ENCODE results near the gene TMOD3.
A peak's percentile ranks its signal among the peaks of the same experiment; 100 is the strongest.

TMOD3 gene

DNA sequence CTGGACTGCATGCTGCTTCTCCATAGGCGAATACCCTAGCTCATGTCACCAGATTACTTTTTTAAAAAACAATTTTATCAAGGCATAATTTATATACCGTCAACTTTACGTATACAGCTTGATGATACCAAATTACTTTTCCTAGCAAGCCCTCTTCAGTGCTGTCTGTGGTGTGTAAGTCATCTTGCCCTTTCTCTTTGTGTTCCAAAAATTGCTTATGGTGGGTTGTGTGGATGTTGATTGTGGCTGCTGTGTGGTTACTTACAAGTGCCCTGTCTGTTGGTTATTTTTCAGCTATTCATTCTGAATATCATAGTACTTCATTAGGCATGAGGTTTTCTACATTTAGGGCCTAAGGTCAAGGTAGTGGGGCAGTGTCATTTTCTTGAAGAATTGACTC lies 12.8 kb downstream of the TMOD3 start:
- H3K4me1 Mint-ChIP-seq (ENCODE audit: low read depth), result peaks cover 63% of the 10 kb centered on the region
- H3K36me3 Mint-ChIP-seq (ENCODE audit: low read depth), result peaks cover 3% of the 10 kb centered on the region
- H3K27me3 Mint-ChIP-seq (ENCODE audit: low read depth), result no peaks in the 10 kb centered on the region
- no peak overlapping the region for H3K27ac Mint-ChIP-seq
- no peaks in the 10 kb centered on the region for H3K9me3 Mint-ChIP-seq
- H3K4me3 Mint-ChIP-seq, result no peak overlapping the region

DNA sequence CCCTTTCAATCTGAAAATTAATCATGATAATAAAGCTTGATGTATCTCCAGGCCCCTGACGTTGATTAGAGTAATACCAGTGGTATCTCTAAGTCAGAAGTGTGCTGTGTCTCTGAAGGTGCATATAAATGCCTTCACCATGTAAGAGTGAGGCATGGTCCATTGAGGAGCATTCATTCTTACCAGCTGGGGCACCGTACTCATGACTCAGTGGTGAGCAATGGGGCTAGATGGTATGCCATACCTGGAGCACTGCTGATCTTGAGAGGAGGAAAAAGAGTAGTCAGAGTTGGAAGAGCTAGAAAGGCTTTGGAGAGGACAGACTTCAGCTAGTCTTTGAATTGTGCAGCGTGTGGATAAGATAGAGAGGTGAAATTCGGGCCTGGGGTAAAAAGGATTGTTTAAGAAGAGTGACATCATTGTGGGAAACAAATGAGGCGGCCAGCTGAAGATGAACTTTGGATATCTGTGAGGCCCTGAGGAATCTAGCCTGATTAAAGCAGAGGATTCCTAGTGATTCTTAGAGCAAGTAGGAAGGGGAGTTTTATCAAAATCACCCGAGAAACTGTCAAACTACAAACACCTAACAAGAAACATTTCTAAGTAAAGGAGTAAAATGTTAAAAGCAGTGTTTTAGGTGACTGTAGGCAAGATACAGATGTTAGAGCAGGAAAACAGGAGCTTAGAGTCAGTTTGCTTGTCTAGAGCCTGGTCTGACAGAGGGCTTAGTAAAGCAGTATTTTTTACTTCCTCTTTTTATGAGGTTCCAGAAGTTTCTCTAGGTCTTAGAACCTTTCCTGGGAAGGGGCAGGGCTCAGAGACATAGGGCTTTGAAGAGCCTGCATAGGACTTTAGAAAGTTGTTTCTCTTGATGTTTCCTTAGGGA lies 13.6 kb downstream of the TMOD3 start:
- Mint-ChIP-seq H3K9me3 (no peaks in the 10 kb centered on the region), H3K27ac (no peak overlapping the region), H3K4me1 (ENCODE audit: low read depth) (peaks cover 56% of the 10 kb centered on the region), H3K4me3 (no peak overlapping the region), H3K36me3 (ENCODE audit: low read depth) (peaks cover 3% of the 10 kb centered on the region), H3K27me3 (ENCODE audit: low read depth) (no peaks in the 10 kb centered on the region)

DNA sequence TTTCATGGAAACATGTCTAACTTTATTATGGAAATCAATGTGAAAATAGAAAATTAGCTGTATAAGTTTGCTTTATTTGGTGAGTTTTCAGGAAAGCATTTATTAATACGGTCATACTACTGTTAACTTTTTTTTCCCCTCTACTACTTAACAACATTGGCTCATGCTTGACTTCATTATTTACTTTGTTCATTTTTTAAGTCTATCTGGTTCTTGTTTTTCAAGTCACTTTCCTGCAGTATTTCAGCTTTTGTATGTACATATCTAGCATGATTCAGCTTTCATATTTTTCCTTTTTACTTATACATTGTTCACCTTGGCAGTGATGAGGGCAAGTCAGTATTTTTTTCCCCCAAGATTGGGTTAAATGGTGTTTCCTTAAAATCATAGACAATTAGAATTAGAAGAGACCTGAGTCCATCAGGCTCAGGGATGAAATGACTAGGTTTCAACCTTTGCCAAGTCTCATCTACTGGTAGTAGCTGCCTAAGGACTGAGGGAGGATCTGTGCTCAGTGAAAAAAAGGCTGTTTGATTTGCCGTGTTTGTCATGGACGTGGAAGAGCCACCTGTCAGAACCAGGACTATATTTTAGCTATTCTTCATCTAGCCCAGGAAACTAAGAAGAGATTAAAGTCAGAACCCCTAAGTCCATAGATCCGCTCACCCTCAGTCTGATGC lies 15.4 kb downstream of the TMOD3 start:
- Mint-ChIP-seq H3K4me3 (no peak overlapping the region), H3K27me3 (ENCODE audit: low read depth) (no peaks in the 10 kb centered on the region), H3K4me1 (ENCODE audit: low read depth) (peaks cover 54% of the 10 kb centered on the region), H3K36me3 (ENCODE audit: low read depth) (peaks cover 3% of the 10 kb centered on the region), H3K27ac (no peak overlapping the region), H3K9me3 (no peaks in the 10 kb centered on the region)

DNA sequence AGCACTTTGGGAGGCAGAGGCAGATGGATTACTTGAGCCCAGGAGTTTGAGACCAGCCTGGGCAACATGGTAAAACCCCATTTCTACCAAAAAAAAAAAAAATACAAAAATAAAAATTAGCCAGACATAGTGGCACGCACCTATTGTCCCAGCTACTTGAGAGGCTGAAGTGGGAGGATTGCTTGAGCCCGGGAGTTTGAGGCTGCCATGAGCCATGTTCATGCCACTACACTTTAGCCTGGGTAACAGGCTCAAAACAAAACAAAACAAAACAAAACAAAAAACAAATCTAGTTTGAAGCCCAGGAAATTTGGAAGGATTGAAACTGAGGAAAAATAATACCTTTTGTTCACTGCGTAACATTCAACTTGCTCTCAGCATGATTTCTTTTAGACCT lies 16.6 kb downstream of the TMOD3 start:
- Mint-ChIP-seq H3K27me3 (ENCODE audit: low read depth) (no peaks in the 10 kb centered on the region), H3K9me3 (no peaks in the 10 kb centered on the region), H3K4me3 (no peak overlapping the region), H3K27ac (peak overlapping the region; percentile 33), H3K36me3 (ENCODE audit: low read depth) (peaks cover 5% of the 10 kb centered on the region), H3K4me1 (ENCODE audit: low read depth) (peaks cover 49% of the 10 kb centered on the region)

DNA sequence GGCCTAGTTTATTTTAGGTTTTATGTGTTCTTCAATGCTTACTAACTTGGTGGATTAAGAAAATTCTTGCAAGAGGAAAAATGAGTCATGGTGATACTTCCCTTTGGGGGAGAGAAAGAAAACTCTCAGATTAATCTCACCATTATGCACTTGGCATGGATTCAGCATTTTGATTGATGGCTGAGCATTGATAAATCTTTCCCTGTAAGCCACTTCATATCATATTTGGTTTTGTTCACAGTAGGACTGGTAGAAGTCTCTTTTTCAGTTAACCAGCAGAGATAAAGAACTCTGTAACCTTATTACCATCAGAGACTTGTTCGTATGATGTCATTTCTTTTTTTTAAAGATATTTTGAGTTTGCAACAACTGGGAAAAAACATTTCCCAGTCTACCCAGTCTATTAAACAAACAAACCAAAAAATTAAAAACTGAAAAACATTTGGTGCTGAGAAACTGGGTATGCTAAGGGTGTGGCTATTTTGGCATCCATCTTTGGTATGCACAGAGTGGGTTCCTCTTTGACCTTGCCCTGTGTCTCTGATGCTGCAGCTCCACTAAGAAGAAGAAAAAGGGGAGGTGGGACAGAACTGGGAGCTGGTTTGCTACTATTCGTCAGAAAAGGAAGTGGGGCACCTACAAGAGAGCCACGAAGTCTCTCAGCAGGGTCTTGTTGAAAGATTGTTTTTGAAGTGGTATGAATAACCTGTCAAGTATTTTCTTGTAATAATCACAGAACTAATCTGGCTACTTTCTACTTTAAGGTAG lies 17.2 kb downstream of the TMOD3 start:
- Mint-ChIP-seq H3K9me3 (no peaks in the 10 kb centered on the region), H3K36me3 (ENCODE audit: low read depth) (peaks cover 5% of the 10 kb centered on the region), H3K4me3 (no peak overlapping the region), H3K27me3 (ENCODE audit: low read depth) (no peaks in the 10 kb centered on the region), H3K27ac (no peak overlapping the region), H3K4me1 (ENCODE audit: low read depth) (peaks cover 44% of the 10 kb centered on the region)

DNA sequence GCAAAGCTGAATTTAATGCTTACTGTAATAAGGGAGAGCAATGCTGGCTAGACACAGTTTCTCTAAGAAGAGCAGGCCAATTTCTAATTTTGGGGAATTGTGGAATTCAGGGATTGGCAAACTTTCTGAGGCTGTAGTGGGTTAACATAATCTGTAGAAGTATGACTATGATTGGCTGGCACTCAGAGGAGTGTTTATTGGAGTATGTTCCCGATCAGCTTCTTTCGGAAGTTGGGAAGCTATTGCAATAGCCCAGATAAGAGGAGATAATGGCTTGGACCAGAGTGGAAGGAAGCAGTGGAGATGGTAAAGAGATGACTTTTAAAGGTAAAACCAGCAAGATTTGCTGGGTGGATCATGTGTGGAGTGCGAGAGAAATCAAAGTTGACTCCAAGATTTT lies 19.4 kb downstream of the TMOD3 start:
- no peak overlapping the region for H3K27ac Mint-ChIP-seq
- peaks cover 2% of the 10 kb centered on the region for H3K36me3 Mint-ChIP-seq (ENCODE audit: low read depth)
- H3K4me3 Mint-ChIP-seq, result no peak overlapping the region
- H3K9me3 Mint-ChIP-seq, result no peaks in the 10 kb centered on the region
- H3K27me3 Mint-ChIP-seq (ENCODE audit: low read depth), result no peaks in the 10 kb centered on the region
- peaks cover 38% of the 10 kb centered on the region for H3K4me1 Mint-ChIP-seq (ENCODE audit: low read depth)

DNA sequence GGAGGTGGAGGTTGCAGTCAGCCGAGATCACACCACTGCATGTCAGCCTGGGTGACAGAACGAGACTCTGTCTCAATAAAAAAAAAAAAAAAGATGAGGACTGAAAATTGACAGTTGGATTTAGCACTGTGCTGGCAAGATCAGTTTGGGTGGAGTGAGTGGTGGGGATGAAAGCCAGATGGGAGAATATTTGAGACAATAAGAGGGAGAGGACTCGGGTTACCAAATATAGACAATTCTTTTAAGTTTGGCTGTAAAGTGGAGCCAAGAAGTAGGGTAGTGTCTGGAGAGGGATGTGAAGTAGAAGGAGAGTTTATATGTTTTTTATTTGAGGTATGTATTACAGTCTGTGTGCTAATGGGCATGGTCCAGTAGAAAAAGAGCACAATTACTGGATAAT lies 20.4 kb downstream of the TMOD3 start:
- Mint-ChIP-seq H3K4me3 (no peak overlapping the region), H3K9me3 (no peaks in the 10 kb centered on the region), H3K4me1 (ENCODE audit: low read depth) (peaks cover 36% of the 10 kb centered on the region), H3K27ac (no peak overlapping the region), H3K27me3 (ENCODE audit: low read depth) (no peaks in the 10 kb centered on the region), H3K36me3 (ENCODE audit: low read depth) (peaks cover 2% of the 10 kb centered on the region)

DNA sequence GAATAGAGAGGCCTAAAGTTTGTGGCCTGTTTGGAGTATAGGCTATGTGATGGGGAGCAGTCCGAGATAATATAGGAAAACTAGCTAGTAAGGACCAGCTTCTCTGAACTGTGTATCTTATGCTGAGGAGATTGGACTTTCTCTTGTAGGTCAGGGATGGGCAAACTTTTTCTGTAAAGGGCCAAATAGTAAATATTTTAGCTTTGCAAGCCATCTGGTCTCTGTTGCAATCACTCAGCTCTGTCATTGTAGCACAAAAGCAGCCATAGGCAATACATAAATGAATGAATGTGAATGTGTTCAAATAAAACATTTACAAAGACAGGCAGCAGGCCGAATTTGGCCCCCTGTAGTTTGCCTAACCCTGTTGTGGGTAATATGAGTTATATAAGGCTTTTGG lies 24.5 kb downstream of the TMOD3 start:
- Mint-ChIP-seq H3K4me1 (ENCODE audit: low read depth) (peaks cover 16% of the 10 kb centered on the region), H3K27me3 (ENCODE audit: low read depth) (no peaks in the 10 kb centered on the region), H3K27ac (no peak overlapping the region), H3K36me3 (ENCODE audit: low read depth) (peaks cover 5% of the 10 kb centered on the region), H3K4me3 (no peak overlapping the region), H3K9me3 (no peaks in the 10 kb centered on the region)

DNA sequence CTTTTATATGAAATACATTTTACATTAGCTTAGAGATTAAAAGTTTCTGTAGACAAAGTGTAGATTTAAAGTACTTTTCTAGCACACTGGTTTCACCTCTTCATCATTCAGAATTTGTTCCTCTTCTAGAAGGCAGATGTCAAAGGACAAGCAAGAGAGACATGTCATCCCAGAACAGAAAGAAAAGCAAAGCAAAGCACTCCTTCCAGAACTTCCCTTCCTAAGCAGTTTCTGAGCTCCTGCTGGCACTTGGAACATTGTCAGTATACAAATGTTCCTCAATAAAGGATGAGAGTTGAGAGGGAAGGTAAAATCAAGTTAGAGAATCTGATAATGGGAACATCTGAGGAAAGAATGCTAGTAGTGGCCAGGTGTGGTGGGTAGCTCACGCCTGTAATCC lies 26.2 kb downstream of the TMOD3 start:
- Mint-ChIP-seq H3K4me1 (ENCODE audit: low read depth) (peaks cover 13% of the 10 kb centered on the region), H3K4me3 (no peak overlapping the region), H3K36me3 (ENCODE audit: low read depth) (peaks cover 11% of the 10 kb centered on the region), H3K27ac (no peak overlapping the region), H3K27me3 (ENCODE audit: low read depth) (no peaks in the 10 kb centered on the region), H3K9me3 (no peaks in the 10 kb centered on the region)

DNA sequence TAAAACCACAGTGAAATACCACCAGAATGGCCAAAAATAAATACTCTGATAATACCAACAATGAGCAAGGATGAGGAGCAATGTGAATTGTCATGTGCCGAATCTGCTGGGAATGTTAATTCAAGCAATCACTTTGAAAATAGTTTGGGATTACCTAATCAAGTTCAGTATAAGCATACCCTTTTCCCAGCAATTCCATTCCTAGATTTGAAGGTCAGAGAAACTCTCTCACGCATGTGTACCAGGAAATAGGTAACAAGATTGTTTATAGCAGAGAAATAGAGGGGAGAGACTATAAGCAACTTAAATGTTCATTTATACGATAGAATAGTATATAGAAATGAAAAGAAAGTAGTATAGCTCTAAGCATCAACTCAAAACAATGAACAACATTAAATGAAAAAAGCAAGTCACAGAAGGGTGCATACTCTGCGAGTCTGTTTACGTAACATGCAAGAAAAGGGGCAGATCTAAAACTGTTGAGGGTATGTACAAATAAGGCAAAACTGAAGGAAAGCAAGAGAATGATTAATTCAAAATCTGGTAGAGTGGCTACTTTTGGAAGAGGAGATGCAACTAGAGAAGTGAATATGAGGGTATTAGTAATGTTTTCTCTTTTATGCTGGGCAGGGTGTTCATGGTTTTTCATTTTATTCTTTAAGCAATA lies 27.4 kb downstream of the TMOD3 start:
- Mint-ChIP-seq H3K9me3 (no peaks in the 10 kb centered on the region), H3K27me3 (ENCODE audit: low read depth) (no peaks in the 10 kb centered on the region), H3K4me3 (no peak overlapping the region), H3K36me3 (ENCODE audit: low read depth) (peaks cover 16% of the 10 kb centered on the region), H3K27ac (no peak overlapping the region), H3K4me1 (ENCODE audit: low read depth) (peaks cover 16% of the 10 kb centered on the region)

DNA sequence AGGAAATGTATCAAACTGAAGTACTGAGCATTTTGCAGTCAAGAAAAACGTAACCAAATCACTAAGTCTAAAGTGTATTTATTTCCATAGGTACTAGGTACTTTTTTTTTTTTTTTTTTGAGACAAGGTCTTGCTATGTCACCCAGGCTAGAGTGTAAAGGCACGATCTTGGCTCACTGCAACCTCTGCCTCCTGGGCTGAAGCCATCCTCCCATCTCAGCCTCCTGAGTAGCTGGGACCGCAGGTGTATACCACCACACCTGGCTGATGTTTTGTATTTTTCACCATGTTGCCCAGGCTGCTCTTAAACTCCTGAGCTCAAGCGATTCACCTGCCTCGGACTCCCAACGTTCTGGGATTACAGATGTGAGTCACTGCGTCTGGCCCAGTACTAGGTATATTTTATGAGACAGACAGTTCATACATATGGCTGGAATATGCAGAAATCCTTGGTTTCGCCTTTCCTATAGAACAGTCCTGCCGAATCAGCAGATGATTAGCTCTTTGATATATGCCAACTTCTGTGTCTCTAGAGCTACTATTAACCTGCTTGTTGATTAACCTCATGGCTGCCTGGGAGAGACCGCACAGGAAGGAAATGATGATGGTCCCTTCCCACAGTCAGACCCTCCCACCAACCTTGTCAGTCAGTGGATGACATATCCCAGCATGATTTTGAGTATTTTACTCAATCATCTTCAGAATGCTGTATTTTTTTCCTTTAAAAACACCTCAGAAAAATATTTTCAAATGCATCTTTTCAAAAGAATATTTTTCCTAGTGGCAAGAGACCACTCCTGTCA lies 32.3 kb downstream of the TMOD3 start:
- no peaks in the 10 kb centered on the region for H3K27me3 Mint-ChIP-seq (ENCODE audit: low read depth)
- peak overlapping the region; percentile 32 for H3K4me3 Mint-ChIP-seq
- H3K4me1 Mint-ChIP-seq (ENCODE audit: low read depth), result peaks cover 32% of the 10 kb centered on the region
- no peaks in the 10 kb centered on the region for H3K9me3 Mint-ChIP-seq
- peak overlapping the region; percentile 58 for H3K27ac Mint-ChIP-seq
- H3K36me3 Mint-ChIP-seq (ENCODE audit: low read depth), result peaks cover 42% of the 10 kb centered on the region

DNA sequence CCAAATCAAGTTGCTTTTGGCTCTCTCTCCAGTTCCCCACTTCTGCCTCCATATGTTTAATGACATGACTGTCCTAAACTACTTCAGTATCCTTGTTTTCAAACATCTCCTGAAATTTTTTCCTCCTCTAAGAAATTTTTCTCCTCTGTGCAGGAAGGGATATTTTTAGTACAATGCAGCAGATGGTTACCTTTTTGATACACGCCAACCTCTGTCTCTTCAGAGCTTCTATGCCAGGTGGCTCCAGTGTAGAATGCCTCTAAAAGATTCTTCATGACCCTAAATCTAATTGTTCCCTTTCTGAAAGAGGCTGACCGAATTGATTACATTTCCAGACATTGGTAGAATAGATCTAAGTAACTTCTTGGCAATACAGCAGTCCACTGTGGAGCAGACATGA lies 33.7 kb downstream of the TMOD3 start:
- Mint-ChIP-seq H3K4me1 (ENCODE audit: low read depth) (peaks cover 35% of the 10 kb centered on the region), H3K27ac (peak overlapping the region; percentile 5), H3K36me3 (ENCODE audit: low read depth) (peaks cover 45% of the 10 kb centered on the region), H3K4me3 (no peak overlapping the region), H3K27me3 (ENCODE audit: low read depth) (no peaks in the 10 kb centered on the region), H3K9me3 (no peaks in the 10 kb centered on the region)

DNA sequence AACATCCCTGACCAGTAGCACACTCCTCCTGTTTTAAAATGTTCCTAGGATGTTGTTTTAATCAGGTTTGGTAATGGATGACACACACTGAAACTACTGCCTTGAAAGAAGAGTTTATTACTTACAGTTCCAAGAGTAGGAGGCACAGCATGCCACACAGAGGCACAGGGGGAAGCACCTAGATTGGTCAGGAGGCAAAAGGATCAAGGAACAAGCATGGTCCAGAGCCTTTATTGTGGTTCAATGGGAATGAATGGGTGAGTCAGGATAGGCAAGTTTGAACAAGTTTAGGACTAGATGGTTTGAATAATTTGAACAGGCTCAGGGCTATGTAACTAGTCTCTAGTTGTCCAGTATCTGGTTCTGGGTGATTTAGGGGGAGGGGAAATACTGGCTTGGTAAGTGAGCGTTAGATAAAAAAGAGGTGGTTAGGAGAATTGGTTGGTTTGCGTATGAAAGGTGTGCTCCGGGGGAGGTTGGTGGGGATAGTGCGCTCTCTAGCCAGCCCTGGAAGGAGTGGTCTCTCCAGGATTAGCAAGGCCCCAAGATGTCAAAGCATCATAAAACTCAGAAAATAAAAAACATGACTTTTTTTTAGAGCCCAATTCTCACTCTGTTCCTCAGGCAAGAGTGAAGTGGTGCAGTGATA lies 35.1 kb downstream of the TMOD3 start:
- no peak overlapping the region for H3K4me3 Mint-ChIP-seq
- peak overlapping the region; percentile 22 for H3K27ac Mint-ChIP-seq
- H3K4me1 Mint-ChIP-seq (ENCODE audit: low read depth), result peaks cover 35% of the 10 kb centered on the region
- H3K36me3 Mint-ChIP-seq (ENCODE audit: low read depth), result peaks cover 48% of the 10 kb centered on the region
- no peaks in the 10 kb centered on the region for H3K9me3 Mint-ChIP-seq
- no peaks in the 10 kb centered on the region for H3K27me3 Mint-ChIP-seq (ENCODE audit: low read depth)
